GM21360 (cell line): ENCODE data around the gene MCTP2.

Experiments used
- ATAC-seq: cut with Tn5 transposase; IDR thresholded peaks from one replicate; pipeline ENCODE4 v1.9.1; 2021; ENCODE audit warnings: mild to moderate bottlenecking, moderate library complexity; ENCODE audit not compliant: unreplicated experiment

Gene MCTP2

GRCh38 chr15:94336817-94337467 lies 105.6 kb downstream of the MCTP2 start:
- ATAC-seq: no peak

- ATAC-seq: no peak
These were observed 107.0 kb downstream of the MCTP2 start for GRCh38 chr15:94338243-94338846.

- ATAC-seq: no peak
These were observed 114.9 kb downstream of the MCTP2 start for GRCh38 chr15:94346282-94346681.

- no peak for ATAC-seq
These were observed 116.7 kb downstream of the MCTP2 start for GRCh38 chr15:94348084-94348483.

- no peak for ATAC-seq
These were observed 119.7 kb downstream of the MCTP2 start for GRCh38 chr15:94351031-94351535.

- ATAC-seq: no peak
These were observed 121.5 kb downstream of the MCTP2 start for GRCh38 chr15:94352636-94353487.

GRCh38 chr15:94353488-94353820 lies 122.1 kb downstream of the MCTP2 start:
- no peak for ATAC-seq

- no peak for ATAC-seq
These were observed 123.3 kb downstream of the MCTP2 start for GRCh38 chr15:94354655-94355054.

GRCh38 chr15:94359716-94360115 lies 128.4 kb downstream of the MCTP2 start:
- ATAC-seq: no peak

GRCh38 chr15:94360251-94360685 lies 128.9 kb downstream of the MCTP2 start:
- no peak for ATAC-seq

GRCh38 chr15:94362385-94363092 lies 131.2 kb downstream of the MCTP2 start:
- no peak for ATAC-seq

GRCh38 chr15:94363382-94363781 lies 132.0 kb downstream of the MCTP2 start:
- no peak for ATAC-seq

- ATAC-seq: no peak
These were observed 135.4 kb downstream of the MCTP2 start for GRCh38 chr15:94366781-94367180.

- ATAC-seq: no peak
These were observed 136.6 kb downstream of the MCTP2 start for GRCh38 chr15:94367726-94368535.

GRCh38 chr15:94370206-94370935 lies 139.0 kb downstream of the MCTP2 start:
- ATAC-seq: no peak

- ATAC-seq: no peak
These were observed 139.6 kb downstream of the MCTP2 start for GRCh38 chr15:94370936-94371285.

GRCh38 chr15:94372821-94373220 lies 141.5 kb downstream of the MCTP2 start:
- ATAC-seq: no peak

- ATAC-seq: no peak
These were observed 144.6 kb downstream of the MCTP2 start for GRCh38 chr15:94375997-94376396.

- ATAC-seq: no peak
These were observed 148.6 kb downstream of the MCTP2 start for GRCh38 chr15:94379986-94380385.

- no peak for ATAC-seq
These were observed 149.4 kb downstream of the MCTP2 start for GRCh38 chr15:94380798-94381197.
